Kidney epithelial cell (primary cell): ENCODE data around the gene PCNT. TPM values are rescaled to one million over a fixed set of nuclear protein-coding genes. Genes with fewer than 3 reads are reported as not detected.

Experiments used
- DNase-seq: peaks from one replicate; pipeline ENCODE4 v3.0.0-alpha.2; 2010; ENCODE audit warnings: low read depth
- H3K27me3 ChIP-seq: 2 replicates; pipeline ENCODE4 v1.6.0; 2011; ENCODE audit warnings: low read length; ENCODE audit not compliant: control insufficient read depth, insufficient read depth
- H3K36me3 ChIP-seq: 2 replicates; pipeline ENCODE4 v1.5.1; 2011; ENCODE audit warnings: low read length; ENCODE audit not compliant: control insufficient read depth, insufficient read depth
- H3K4me3 ChIP-seq: 2 replicates; pipeline ENCODE4 v1.5.1; 2011; ENCODE audit warnings: low read depth, mild to moderate bottlenecking, control low read depth, low read length
- CTCF ChIP-seq: IDR thresholded peaks from 2 replicates; pipeline ENCODE4 v1.5.1; 2011; ENCODE audit warnings: mild to moderate bottlenecking, moderate library complexity, low read length, control low read depth, inconsistent platforms; ENCODE audit not compliant: insufficient read depth, poor library complexity, severe bottlenecking
- total RNA-seq: library from RNA; depleted of rRNA; stranded (reverse); fragments of >200 nt; gene quantifications from 2 replicates; pipeline ENCODE4 v1.2.3, GENCODE V29; 2015

The PCNT gene
- total RNA-seq, 1 donor from 2014 or later: 22.2 TPM

- Histone ChIP-seq H3K36me3 (no peaks in the 10 kb centered on the region), H3K4me3 (no peak overlapping the region), H3K27me3 (no peaks in the 10 kb centered on the region)
- no peak for TF ChIP-seq CTCF
- no peak for DNase-seq
These were observed 168.9 kb downstream of the PCNT start for GRCh38 chr21:46492851-46493250.

GRCh38 chr21:46493828-46494227 is 169.9 kb downstream of the PCNT start:
- no peak overlapping the region for H3K4me3 ChIP-seq
- no peaks in the 10 kb centered on the region for H3K36me3 ChIP-seq
- no peak for TF ChIP-seq CTCF
- DNase-seq: no peak
- H3K27me3 ChIP-seq: no peaks in the 10 kb centered on the region

Other genes with a start within 250 kb of the PCNT start
- 373 and 431 TPM in 2 replicates for gene COL6A2, start 226.0 kb upstream of the PCNT start, total RNA-seq
- 0.33 TPM in 1 of 2 replicates, not detected in the other for gene FTCD, start 168.6 kb upstream of the PCNT start, total RNA-seq
- 10.9 and 16.7 TPM in 2 replicates for gene SPATC1L, start 139.7 kb upstream of the PCNT start, total RNA-seq
- 74.5 and 93.0 TPM in 2 replicates for gene LSS, start 95.4 kb upstream of the PCNT start, total RNA-seq
- 63.7 and 81.6 TPM in 2 replicates for gene MCM3AP, start 38.5 kb upstream of the PCNT start, total RNA-seq
- gene YBEY, start 37.8 kb upstream of the PCNT start, total RNA-seq: 19.4 and 23.7 TPM in 2 replicates
- 1.5 and 2.5 TPM in 2 replicates for gene C21orf58, start 286 bp upstream of the PCNT start, total RNA-seq
- 16.0 and 22.6 TPM in 2 replicates for gene DIP2A, start 134.7 kb downstream of the PCNT start, total RNA-seq